ENCODE results near the gene PRELID2. TPM values are rescaled to one million over a fixed set of nuclear protein-coding genes. Genes with fewer than 3 reads are reported as not detected.

PRELID2 gene
- total and polyA plus RNA-seq, 2 experiments from 2014 or later = 7.0 to 7.4 TPM

DNA sequence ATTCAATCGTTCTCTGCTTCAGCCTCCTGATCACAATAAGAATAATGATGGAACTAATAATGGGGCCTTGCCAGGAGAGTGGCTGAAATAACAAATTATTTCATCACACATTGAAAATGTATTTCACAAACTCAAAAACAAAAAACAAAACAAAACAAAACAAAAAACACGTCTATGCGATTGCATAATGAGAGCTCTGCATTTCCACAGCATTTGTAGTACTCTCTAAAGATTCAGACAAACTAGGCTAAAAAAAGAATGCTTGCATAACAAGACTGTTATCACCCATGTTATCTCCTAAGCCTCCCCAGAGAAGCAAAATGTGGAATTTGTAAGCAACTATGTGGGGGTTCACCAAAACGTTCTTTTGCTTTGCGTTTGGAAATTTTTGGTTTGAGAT lies 48.1 kb downstream of the PRELID2 start:
- Histone ChIP-seq H4K20me1 (ENCODE audit: insufficient read depth) (no peaks in the 10 kb centered on the region), H3K36me3 (ENCODE audit: low read depth) (no peaks in the 10 kb centered on the region), H2AFZ (no peak overlapping the region), H3K79me2 (ENCODE audit: insufficient read depth) (no peaks in the 10 kb centered on the region), H3K27me3 (replicated peaks; ENCODE audit: insufficient read depth) (no peaks in the 10 kb centered on the region), H3K4me3 (no peak overlapping the region), H3K9ac (no peak overlapping the region), H3K27ac (no peak overlapping the region), H3K4me1 (ENCODE audit: insufficient read depth) (no peaks in the 10 kb centered on the region), H3K9me2 (ENCODE audit: insufficient read depth) (no peaks in the 10 kb centered on the region), H3K9me3 (ENCODE audit: low read depth) (no peaks in the 10 kb centered on the region), H3K4me2 (ENCODE audit: unreplicated experiment) (no peak overlapping the region), H3F3A (ENCODE audit: insufficient read depth) (no peaks in the 10 kb centered on the region)
- no peak for TF ChIP-seq EZH2phosphoT487 (IDR thresholded peaks at IDR 0.05; ENCODE audit: insufficient read depth, low read depth)
- no peak for TF ChIP-seq EZH2 (IDR thresholded peaks at IDR 0.05; ENCODE audit: insufficient read depth, poor library complexity, severe bottlenecking)
- 87 to 90% methylated on average over 5 of the region's 5 CpGs for WGBS, 2 experiments (ENCODE audit: low coverage in 1 of 2, low lambda C conversion rate in 2 of 2, missing lambda C conversion rate in 2 of 2)
- in situ Hi-C loops (cut with MboI) = no loop called here
- DNase-seq = no peak

DNA sequence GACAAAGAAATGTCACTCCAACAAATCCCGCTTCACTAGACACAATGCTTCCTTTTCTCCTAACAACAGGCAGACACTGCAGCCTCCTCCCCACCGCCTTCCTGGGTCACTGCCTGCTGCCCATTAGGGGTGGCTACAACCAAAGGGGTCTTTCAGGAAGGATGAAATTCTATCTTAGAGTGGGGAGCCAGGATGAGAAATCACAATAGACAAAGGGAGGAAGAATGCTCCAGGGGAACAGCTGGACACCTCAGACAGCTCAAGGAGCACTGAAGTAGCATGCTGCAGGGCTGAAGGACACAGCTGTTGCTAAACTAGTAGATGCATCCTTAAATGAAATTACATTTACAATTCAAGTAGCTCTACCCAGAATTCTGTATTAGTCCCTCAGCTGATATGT lies 54.2 kb downstream of the PRELID2 start:
- H3K4me1 ChIP-seq (ENCODE audit: insufficient read depth) = peaks cover 13% of the 10 kb centered on the region
- no peaks in the 10 kb centered on the region for H3K36me3 ChIP-seq (ENCODE audit: low read depth)
- peaks cover 11% of the 10 kb centered on the region for H3F3A ChIP-seq (ENCODE audit: insufficient read depth)
- in situ Hi-C loops (cut with MboI) = no loop called here
- no peak overlapping the region for H2AFZ ChIP-seq
- H3K9ac ChIP-seq = no peak overlapping the region
- H3K79me2 ChIP-seq (ENCODE audit: insufficient read depth) = no peaks in the 10 kb centered on the region
- H3K4me3 ChIP-seq = no peak overlapping the region
- no peak for TF ChIP-seq EZH2phosphoT487 (IDR thresholded peaks at IDR 0.05; ENCODE audit: insufficient read depth, low read depth)
- no peak for TF ChIP-seq EZH2 (IDR thresholded peaks at IDR 0.05; ENCODE audit: insufficient read depth, poor library complexity, severe bottlenecking)
- no peak overlapping the region for H3K27ac ChIP-seq
- no peaks in the 10 kb centered on the region for H3K9me2 ChIP-seq (ENCODE audit: insufficient read depth)
- H3K4me2 ChIP-seq (ENCODE audit: unreplicated experiment) = no peak overlapping the region
- no peaks in the 10 kb centered on the region for H3K27me3 ChIP-seq (replicated peaks; ENCODE audit: insufficient read depth)
- no peaks in the 10 kb centered on the region for H4K20me1 ChIP-seq (ENCODE audit: insufficient read depth)
- WGBS, 2 experiments (ENCODE audit: low coverage in 1 of 2, low lambda C conversion rate in 2 of 2, missing lambda C conversion rate in 2 of 2) = 96 to 98% methylated on average over 2 of the region's 2 CpGs
- H3K9me3 ChIP-seq (ENCODE audit: low read depth) = no peaks in the 10 kb centered on the region
- no peak for DNase-seq

DNA sequence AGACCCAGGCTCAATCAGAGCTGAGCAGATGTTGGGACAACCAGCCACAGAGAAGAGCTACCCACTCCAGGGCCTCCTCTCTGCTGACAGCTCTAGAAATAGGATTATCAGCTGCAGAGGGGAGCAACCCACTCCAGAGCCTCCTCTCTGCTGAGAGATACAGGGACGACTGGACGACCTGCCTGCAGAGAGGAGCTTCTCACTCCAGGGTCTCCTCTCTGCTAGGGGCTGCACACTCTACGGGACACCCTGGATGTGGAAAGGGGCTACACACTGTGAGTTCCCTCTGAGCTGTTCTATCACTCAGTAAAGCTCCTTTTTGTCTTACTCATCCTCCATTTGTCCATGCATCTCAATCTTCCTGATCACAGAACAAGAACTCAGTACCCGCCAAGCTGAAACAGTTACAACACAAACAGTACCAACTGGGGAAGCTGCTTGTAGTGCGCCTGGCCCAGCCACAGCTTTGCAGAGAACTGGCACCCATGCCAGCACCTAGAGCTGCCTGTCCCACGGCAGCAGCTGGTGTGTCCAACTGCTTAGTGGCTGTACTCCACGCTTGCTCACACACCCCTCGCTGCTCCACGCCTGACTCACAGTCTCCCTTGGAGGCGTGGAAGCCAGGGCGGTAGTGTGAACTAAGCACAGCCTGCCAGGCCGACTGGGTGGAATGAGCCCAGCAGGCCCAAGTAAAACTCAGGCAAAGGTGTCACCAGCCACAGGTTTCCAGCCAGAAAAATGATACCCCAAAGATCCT lies 56.8 kb downstream of the PRELID2 start:
- H3K27me3 ChIP-seq (replicated peaks; ENCODE audit: insufficient read depth) = no peaks in the 10 kb centered on the region
- in situ Hi-C loops (cut with MboI) = no loop called here

GRCh38 chr5:145777445-145778063 lies 57.6 kb downstream of the PRELID2 start:
- 84 to 88% methylated on average over 11 of the region's 11 CpGs for WGBS, 2 experiments (ENCODE audit: low coverage in 1 of 2, low lambda C conversion rate in 2 of 2, missing lambda C conversion rate in 2 of 2)
- H3K9me3 ChIP-seq (ENCODE audit: low read depth) = no peaks in the 10 kb centered on the region
- no peak overlapping the region for H2AFZ ChIP-seq
- DNase-seq = no peak
- no peaks in the 10 kb centered on the region for H3K36me3 ChIP-seq (ENCODE audit: low read depth)
- TF ChIP-seq EZH2 (IDR thresholded peaks at IDR 0.05; ENCODE audit: insufficient read depth, poor library complexity, severe bottlenecking) (no peak), EZH2phosphoT487 (IDR thresholded peaks at IDR 0.05; ENCODE audit: insufficient read depth, low read depth) (no peak)
- peaks cover 19% of the 10 kb centered on the region for H3F3A ChIP-seq (ENCODE audit: insufficient read depth)
- H3K4me2 ChIP-seq (ENCODE audit: unreplicated experiment) = no peak overlapping the region
- H3K4me1 ChIP-seq (ENCODE audit: insufficient read depth) = peaks cover 24% of the 10 kb centered on the region
- H3K9ac ChIP-seq = no peak overlapping the region
- H3K27ac ChIP-seq = no peak overlapping the region
- in situ Hi-C loops (cut with MboI) = no loop called here
- H3K9me2 ChIP-seq (ENCODE audit: insufficient read depth) = no peaks in the 10 kb centered on the region
- H3K27me3 ChIP-seq (replicated peaks; ENCODE audit: insufficient read depth) = no peaks in the 10 kb centered on the region
- no peak overlapping the region for H3K4me3 ChIP-seq
- H4K20me1 ChIP-seq (ENCODE audit: insufficient read depth) = no peaks in the 10 kb centered on the region
- H3K79me2 ChIP-seq (ENCODE audit: insufficient read depth) = no peaks in the 10 kb centered on the region

More for the DNA sequence above, 56.8 kb downstream of the PRELID2 start:
- Histone ChIP-seq H3K9me3 (ENCODE audit: low read depth) (no peaks in the 10 kb centered on the region), H3K36me3 (ENCODE audit: low read depth) (no peaks in the 10 kb centered on the region), H3K27ac (no peak overlapping the region), H4K20me1 (ENCODE audit: insufficient read depth) (no peaks in the 10 kb centered on the region), H3K79me2 (ENCODE audit: insufficient read depth) (no peaks in the 10 kb centered on the region), H3K4me2 (ENCODE audit: unreplicated experiment) (no peak overlapping the region), H2AFZ (no peak overlapping the region), H3F3A (ENCODE audit: insufficient read depth) (peaks cover 19% of the 10 kb centered on the region), H3K9ac (no peak overlapping the region), H3K4me3 (no peak overlapping the region), H3K4me1 (ENCODE audit: insufficient read depth) (peaks cover 24% of the 10 kb centered on the region), H3K9me2 (ENCODE audit: insufficient read depth) (no peaks in the 10 kb centered on the region)
- WGBS, 2 experiments (ENCODE audit: low coverage in 1 of 2, low lambda C conversion rate in 2 of 2, missing lambda C conversion rate in 2 of 2) = 98% methylated on average over 12 of the region's 12 CpGs
- DNase-seq = no peak
- TF ChIP-seq EZH2phosphoT487 (IDR thresholded peaks at IDR 0.05; ENCODE audit: insufficient read depth, low read depth) (no peak), EZH2 (IDR thresholded peaks at IDR 0.05; ENCODE audit: insufficient read depth, poor library complexity, severe bottlenecking) (no peak)
